ENCODE results near the gene DENND2A.
"Not testable (repeated sequence)": the region's sequence is repeated elsewhere in the genome, so short reads cannot be mapped to it uniquely, and the experiment has no call there.

The DENND2A gene

DNA sequence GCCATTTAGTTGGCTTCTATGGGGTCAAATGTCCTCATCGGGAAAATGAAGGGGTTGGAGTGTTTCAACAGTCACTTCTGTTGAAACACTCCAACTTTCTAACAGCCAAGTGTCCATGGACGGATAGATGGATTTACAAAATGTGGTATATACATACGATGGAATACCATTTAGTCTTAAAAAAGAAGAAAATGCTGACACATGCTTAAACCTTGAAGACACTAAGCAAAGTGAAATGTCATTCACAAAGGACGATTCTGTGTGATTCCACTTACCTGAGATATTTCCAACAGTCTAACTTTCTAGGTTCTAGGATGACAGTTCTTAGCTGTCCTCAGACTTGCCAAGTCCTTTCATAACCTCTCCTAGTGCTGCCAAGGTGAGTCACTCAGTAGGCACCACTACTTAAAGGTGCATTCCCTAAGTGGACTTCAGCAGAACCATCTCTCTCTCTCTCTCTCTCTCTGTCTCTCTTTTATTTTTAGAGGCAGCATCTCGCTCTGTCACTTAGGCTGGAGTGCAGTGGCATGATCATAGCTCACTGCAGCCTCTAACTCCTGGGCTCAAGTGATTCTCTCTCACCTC, 69.0 kb downstream of the DENND2A start:
- no peaks in the 10 kb centered on the region for H3K9me3 Mint-ChIP-seq (ENCODE audit: low read depth)
- no peak overlapping the region for H3K27ac Mint-ChIP-seq

DNA sequence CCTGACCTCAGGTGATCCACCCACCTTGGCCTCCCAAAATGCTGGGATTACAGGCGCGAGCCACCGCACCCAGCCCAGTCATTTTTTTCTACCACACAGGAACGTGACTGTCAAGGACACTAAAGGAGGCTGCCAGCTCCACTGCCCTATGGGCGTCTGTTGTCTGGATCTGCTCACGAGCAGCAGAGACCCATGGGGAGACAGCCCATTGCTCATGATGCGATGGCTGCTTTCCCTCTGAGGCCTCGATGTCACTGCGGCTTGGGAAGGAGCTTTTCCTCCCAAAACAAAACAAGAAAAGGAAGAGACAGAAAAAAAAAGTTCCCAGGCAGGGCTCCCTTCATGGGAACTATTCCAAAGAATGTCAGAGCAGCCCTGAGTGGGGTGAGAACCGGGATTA, 70.5 kb downstream of the DENND2A start:
- Mint-ChIP-seq H3K4me1 (ENCODE audit: low read depth) (no peaks in the 10 kb centered on the region), H3K36me3 (no peaks in the 10 kb centered on the region), H3K9me3 (ENCODE audit: low read depth) (no peaks in the 10 kb centered on the region), H3K4me3 (no peak overlapping the region), H3K27ac (no peak overlapping the region), H3K27me3 (no peaks in the 10 kb centered on the region)

More for the DNA sequence above, 69.0 kb downstream of the DENND2A start:
- no peaks in the 10 kb centered on the region for H3K27me3 Mint-ChIP-seq
- H3K4me3 Mint-ChIP-seq: no peak overlapping the region
- no peaks in the 10 kb centered on the region for H3K4me1 Mint-ChIP-seq (ENCODE audit: low read depth)
- H3K36me3 Mint-ChIP-seq: no peaks in the 10 kb centered on the region

DNA sequence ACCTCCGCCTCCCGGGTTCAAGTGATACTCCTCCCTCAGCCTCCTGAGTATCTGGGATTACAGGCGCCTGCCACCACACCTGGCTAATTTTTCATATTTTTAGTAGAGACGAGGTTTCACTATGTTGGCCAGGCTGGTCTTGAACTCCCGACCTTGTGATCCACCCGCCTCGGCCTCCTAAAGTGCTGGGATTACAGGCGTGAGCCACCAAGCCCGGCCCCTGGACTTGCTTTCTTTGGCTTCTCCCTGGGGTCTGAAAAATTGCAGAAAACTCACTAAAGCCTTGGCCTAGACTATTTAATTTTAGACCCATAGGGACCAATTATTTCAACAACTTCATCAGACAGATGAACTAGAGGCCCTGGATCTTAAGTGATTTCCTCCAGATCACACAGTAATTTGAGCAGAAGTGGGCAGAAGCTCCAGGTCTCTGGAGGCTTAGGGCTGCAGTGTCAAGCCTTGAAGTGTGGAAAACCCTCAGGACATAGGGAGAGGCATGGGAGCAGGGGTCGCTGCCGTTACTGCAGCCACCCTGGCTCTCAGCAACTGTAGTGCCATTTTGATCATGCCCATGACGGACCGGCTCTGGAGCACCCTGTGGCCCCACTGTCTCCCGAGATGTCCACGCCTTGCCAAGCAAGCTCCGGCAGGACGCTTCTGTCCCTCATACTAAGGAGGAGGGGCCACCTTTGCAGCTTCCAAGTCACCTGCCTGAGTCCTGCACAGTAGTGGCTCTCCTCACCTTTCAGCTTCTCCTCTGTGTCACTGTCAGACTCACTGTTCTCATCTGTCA, 72.4 kb downstream of the DENND2A start:
- Mint-ChIP-seq H3K27ac (no peak overlapping the region), H3K9me3 (ENCODE audit: low read depth) (no peaks in the 10 kb centered on the region), H3K27me3 (no peaks in the 10 kb centered on the region), H3K4me3 (no peak overlapping the region), H3K4me1 (ENCODE audit: low read depth) (no peaks in the 10 kb centered on the region), H3K36me3 (no peaks in the 10 kb centered on the region)

DNA sequence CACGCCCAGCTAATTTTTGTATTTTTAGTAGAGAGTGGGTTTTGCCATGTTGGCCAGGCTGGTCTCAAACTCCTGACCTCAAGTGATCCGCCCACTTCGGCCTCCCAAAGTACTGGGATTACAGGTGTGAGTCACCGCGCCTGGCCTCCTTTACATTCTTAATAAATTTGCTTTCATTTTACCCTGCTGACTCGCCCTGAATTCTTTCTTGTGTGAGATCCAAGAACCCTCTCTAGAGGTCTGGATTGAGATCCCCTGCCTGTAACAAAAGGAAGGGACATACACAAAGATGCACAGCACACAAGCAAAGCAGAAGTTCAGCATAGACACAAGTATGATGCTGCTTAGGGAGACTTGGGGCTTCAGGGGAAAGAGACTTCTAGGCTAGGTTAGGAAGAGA, 74.4 kb downstream of the DENND2A start:
- not testable (repeated sequence) for H3K4me3 Mint-ChIP-seq; H3K27ac Mint-ChIP-seq; H3K9me3 Mint-ChIP-seq (ENCODE audit: low read depth); H3K4me1 Mint-ChIP-seq (ENCODE audit: low read depth); H3K27me3 Mint-ChIP-seq; H3K36me3 Mint-ChIP-seq

DNA sequence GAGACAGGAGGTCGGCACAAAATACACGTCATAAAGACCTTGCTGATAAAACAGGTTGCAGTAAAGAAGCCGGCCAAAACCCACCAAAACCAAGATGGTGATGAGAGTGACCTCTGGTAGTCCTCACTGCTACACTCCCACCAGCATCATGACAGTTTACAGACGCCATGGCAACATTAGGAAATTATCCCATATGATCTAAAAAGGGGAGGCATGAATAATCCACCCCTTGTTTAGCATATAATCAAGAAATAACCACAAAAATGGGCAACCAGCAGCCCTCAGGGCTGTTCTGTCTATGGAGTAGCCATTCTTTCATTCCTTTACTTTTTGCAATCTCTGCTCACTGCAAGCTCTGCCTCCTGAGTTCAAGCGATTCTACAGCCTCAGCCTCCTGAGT, 74.9 kb downstream of the DENND2A start:
- not testable (repeated sequence) for H3K27me3 Mint-ChIP-seq; H3K36me3 Mint-ChIP-seq; H3K9me3 Mint-ChIP-seq (ENCODE audit: low read depth)

DNA sequence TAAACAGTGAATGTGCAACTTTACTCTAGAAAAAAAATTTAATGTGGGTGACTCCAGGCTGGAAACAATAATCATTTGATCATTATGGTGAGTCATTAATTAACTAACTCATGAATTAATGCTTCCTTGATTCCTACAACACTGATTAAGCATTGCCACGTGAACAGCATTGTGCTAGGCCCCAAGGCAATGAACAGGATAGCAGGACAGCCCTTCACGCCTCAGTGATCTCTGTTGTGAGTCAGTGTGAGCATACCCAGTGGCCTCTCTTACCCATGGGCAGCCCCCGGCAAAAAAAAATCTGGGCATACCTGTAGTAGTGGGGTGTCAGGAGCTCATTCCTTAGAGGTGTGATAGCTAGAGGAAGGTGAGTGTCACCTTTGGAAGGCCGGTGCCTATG, 76.0 kb downstream of the DENND2A start:
- peaks cover 2% of the 10 kb centered on the region for H3K27me3 Mint-ChIP-seq
- H3K27ac Mint-ChIP-seq: no peak overlapping the region
- H3K4me1 Mint-ChIP-seq (ENCODE audit: low read depth): no peaks in the 10 kb centered on the region
- H3K4me3 Mint-ChIP-seq: no peak overlapping the region
- no peaks in the 10 kb centered on the region for H3K9me3 Mint-ChIP-seq (ENCODE audit: low read depth)
- no peaks in the 10 kb centered on the region for H3K36me3 Mint-ChIP-seq

More for the DNA sequence above, 74.9 kb downstream of the DENND2A start:
- H3K4me3 Mint-ChIP-seq; H3K4me1 Mint-ChIP-seq (ENCODE audit: low read depth); H3K27ac Mint-ChIP-seq: not testable (repeated sequence)

DNA sequence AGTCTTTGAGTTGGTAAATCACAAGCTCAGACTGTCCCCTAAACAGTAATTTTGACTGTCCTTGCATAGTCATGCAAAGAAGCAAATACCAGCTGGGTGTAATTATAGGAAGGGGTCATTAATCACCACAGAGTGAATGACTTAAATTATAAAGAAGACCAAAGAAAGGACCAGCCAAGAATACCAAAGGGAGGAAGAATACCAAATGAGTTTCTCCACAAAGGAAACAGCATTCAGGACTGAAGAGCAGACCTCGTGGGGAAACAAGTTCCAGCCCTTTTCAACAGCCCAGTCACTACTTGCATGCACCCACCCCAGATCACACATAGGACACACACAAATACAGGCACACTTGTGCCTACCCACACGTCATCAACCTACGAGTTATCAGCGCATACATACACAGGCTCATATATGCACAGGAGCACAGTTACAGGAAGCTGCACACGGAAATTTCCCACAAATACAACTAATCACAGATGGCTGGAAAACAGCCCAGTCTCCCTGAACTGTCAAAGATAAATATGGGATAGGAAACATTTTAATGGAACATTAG, 77.6 kb downstream of the DENND2A start:
- H3K36me3 Mint-ChIP-seq: no peaks in the 10 kb centered on the region
- no peak overlapping the region for H3K4me3 Mint-ChIP-seq
- peaks cover 3% of the 10 kb centered on the region for H3K27me3 Mint-ChIP-seq
- H3K9me3 Mint-ChIP-seq (ENCODE audit: low read depth): no peaks in the 10 kb centered on the region
- H3K4me1 Mint-ChIP-seq (ENCODE audit: low read depth): no peaks in the 10 kb centered on the region
- H3K27ac Mint-ChIP-seq: no peak overlapping the region

DNA sequence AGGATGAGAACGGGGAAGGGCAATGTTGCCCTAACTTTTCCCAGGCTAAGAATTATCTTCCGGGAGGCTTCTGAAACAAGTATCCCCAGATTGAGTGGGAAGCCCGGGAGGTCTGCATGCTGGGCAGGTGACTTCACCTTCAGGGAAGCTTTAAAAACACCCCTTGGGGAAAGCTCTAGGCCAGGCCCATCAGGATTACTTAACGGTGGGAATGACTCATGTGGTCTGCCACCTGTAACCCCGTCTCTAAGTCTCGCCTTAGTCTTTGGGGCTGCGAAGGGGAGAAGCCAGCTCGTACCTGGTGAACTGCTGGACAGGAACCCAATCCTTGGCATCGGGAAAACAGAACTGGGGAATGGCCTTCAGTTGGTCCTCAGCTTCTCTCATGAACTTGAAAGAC, 81.2 kb downstream of the DENND2A start:
- H3K9me3 Mint-ChIP-seq (ENCODE audit: low read depth): no peaks in the 10 kb centered on the region
- no peak overlapping the region for H3K4me3 Mint-ChIP-seq
- H3K27me3 Mint-ChIP-seq: peaks cover 5% of the 10 kb centered on the region
- H3K4me1 Mint-ChIP-seq (ENCODE audit: low read depth): no peaks in the 10 kb centered on the region
- no peaks in the 10 kb centered on the region for H3K36me3 Mint-ChIP-seq
- H3K27ac Mint-ChIP-seq: no peak overlapping the region

DNA sequence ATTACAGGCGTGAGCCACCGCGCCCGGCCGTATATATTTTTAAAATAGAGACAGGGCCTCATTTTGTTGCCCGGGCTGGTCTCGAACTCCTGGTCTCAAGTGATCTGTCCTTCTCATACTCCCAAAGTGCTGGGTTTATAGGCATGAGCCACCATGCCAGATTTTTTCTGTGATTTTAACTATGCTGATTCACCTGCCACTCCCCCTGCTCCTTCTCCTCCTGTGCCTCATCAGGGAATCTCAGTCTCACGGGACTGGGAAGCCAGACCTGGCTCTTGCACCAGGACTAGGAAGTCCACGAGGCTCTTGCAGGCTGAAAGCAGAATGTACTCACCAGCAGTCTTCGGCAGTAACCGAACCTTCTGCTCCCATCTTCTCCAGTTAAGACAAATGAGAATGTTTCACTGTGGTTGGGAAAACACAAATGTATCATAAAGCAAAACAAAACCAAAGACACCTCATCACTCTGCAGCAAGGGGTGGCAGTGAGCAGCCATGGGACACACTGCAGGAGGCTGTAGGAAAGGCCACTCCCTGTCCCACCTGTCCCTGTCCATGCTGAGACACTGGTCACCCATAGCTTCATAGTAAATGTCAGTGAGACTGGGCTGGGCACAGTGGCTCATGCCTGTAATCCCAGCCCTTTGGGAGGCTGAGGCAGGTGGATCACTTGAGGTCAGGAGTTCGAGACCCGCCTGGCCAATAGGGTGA, 82.6 kb downstream of the DENND2A start:
- Mint-ChIP-seq H3K27ac (no peak overlapping the region), H3K9me3 (ENCODE audit: low read depth) (no peaks in the 10 kb centered on the region), H3K4me3 (no peak overlapping the region), H3K27me3 (peaks cover 5% of the 10 kb centered on the region), H3K4me1 (ENCODE audit: low read depth) (no peaks in the 10 kb centered on the region), H3K36me3 (no peaks in the 10 kb centered on the region)

DNA sequence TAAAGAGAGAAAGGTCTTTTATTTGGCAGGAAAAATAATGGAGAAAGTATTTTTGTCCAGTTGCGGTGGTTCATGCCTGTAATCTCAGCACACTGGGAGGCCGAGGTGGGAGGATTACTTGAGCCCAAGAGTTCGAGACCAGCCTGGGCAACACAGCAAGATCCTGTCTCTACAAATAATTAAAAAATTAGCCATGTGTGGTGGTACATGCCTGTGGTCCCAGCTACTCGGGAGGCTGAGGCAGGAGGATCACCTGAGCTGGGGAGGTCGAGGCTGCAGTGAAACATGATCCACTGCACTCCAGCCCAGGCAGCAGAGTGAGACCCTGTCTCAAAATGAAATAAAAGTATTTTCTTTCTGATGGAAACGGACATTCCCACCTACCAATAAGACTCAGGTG, 83.5 kb downstream of the DENND2A start:
- Mint-ChIP-seq H3K4me1 (ENCODE audit: low read depth) (no peaks in the 10 kb centered on the region), H3K27me3 (peaks cover 5% of the 10 kb centered on the region), H3K36me3 (no peaks in the 10 kb centered on the region), H3K27ac (no peak overlapping the region), H3K9me3 (ENCODE audit: low read depth) (no peaks in the 10 kb centered on the region), H3K4me3 (no peak overlapping the region)

DNA sequence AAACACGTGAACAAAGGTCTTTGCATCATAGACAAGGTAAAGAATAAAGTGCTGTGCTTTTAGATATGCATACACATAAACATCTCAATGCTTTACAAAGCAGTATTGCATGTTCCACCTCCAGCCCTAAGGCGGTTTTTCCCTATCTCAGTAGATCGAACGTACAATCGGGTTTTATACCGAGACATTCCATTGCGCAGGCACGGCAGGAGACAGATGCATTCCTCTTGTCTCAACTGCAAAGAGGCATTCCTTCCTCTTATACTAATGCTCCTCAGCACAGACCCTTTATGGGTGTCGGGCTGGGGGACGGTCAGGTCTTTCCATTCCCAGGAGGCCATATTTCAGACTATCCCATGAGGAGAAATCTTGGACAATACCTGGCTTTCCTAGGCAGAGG, 87.4 kb downstream of the DENND2A start:
- H3K4me1 Mint-ChIP-seq (ENCODE audit: low read depth); H3K36me3 Mint-ChIP-seq; H3K27me3 Mint-ChIP-seq; H3K4me3 Mint-ChIP-seq; H3K27ac Mint-ChIP-seq; H3K9me3 Mint-ChIP-seq (ENCODE audit: low read depth): not testable (repeated sequence)

DNA sequence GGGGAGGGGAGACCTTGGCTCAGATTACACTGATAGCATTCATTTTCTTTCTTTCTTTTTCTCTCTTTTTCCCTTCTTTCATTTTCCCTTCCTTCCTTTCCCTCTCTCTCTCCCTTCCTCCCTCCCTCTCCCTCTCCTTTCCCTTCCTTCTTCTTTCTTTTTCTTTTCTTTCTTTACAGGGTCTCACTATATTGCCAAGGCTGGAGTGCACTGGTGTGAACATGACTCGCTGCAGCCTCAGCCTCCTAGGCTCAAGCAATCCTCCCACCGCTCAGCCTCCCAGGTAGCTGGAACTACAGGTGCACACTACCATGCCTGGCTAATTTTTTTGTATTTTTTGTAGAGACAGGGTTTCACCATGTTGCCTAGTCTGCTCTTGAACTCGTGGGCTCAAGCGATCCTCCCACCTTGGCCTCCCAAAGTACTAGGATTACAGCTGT, 88.4 kb downstream of the DENND2A start:
- H3K4me1 Mint-ChIP-seq (ENCODE audit: low read depth): no peaks in the 10 kb centered on the region
- H3K27ac Mint-ChIP-seq: no peak overlapping the region
- H3K27me3 Mint-ChIP-seq: peaks cover 2% of the 10 kb centered on the region
- H3K4me3 Mint-ChIP-seq: no peak overlapping the region
- no peaks in the 10 kb centered on the region for H3K9me3 Mint-ChIP-seq (ENCODE audit: low read depth)
- H3K36me3 Mint-ChIP-seq: no peaks in the 10 kb centered on the region

DNA sequence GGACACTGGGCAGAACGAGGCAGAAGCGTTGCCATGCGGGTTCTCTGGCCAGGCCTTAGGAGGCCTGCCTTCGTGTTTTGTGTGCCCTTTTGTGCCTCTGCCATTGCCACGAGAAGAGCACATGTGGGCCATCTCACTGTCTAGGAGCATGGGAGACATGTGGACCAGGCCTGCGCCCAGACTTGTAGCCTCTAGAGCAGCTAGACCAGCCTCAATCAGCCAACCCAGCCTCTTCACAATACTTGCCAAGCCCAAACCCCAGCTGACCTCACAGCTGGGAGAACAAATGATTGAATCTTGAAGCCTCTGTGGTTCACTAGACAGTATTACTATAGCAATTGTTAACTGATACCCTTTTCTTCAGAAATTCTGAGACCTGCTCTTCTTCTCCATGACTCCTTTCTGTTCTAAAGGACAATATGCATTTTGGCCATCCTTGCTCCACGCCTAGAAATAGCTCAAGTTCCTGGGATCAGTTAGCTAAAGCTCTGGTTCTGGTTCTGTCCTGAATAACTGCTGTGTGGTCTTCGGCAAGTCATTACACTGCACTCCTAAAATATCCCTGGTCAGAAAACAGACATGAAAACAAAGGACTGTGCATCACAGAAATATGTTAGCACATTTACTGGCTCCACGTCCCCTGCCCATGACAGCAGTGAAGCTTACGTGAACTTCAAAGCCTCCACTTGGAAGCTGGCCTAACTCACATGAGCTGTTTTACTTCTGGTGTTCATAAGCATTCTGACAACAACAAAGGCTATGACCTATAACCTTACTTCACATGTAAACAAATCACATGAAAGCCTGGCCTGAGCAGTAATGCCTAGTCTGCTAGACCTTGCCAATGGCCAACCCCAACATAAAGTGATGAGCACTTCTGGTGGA, 89.0 kb downstream of the DENND2A start:
- no peak overlapping the region for H3K27ac Mint-ChIP-seq
- H3K36me3 Mint-ChIP-seq: no peaks in the 10 kb centered on the region
- no peak overlapping the region for H3K4me3 Mint-ChIP-seq
- H3K27me3 Mint-ChIP-seq: peaks cover 2% of the 10 kb centered on the region
- no peaks in the 10 kb centered on the region for H3K4me1 Mint-ChIP-seq (ENCODE audit: low read depth)
- no peaks in the 10 kb centered on the region for H3K9me3 Mint-ChIP-seq (ENCODE audit: low read depth)

DNA sequence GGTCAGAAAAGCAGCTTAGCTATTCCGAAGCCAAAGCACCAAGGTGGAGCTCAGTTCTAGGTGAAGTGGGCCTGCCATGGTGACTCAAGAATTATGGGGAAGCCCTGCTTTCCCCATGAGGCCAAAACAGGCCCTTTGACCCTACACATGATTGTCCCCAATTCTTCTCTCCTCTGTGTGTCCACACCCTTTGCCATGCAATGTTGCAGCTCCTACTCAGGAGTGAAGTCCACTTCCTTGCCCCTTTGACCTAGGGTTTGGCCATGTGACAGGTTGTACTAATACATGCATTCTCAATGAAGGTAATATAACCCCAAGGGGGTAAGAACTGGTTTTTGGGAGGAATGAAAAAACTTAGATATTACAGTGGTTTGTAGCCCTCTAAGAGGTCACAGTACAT, 93.7 kb downstream of the DENND2A start:
- Mint-ChIP-seq H3K27ac (no peak overlapping the region), H3K4me3 (no peak overlapping the region), H3K36me3 (no peaks in the 10 kb centered on the region), H3K4me1 (ENCODE audit: low read depth) (peaks cover under 1% of the 10 kb centered on the region), H3K9me3 (ENCODE audit: low read depth) (no peaks in the 10 kb centered on the region), H3K27me3 (no peaks in the 10 kb centered on the region)

Measured in activated naive CD8-positive, alpha-beta T cell (primary cell).